ENCODE data around the gene CCT4.
"Not testable (repeated sequence)": the region's sequence is repeated elsewhere in the genome, so short reads cannot be mapped to it uniquely, and the experiment has no call there.

CCT4 gene

GRCh38 chr2:61879351-61879750 lies 9.1 kb downstream of the CCT4 start:
- not testable (repeated sequence) for DNase-seq (ENCODE audit: low spot score)

GRCh38 chr2:61878761-61879160 lies 9.7 kb downstream of the CCT4 start:
- DNase-seq (ENCODE audit: low spot score): no peak

- DNase-seq (ENCODE audit: low spot score): no peak
Observed at GRCh38 chr2:61877571-61878245, 10.7 kb downstream of the CCT4 start.

- DNase-seq (ENCODE audit: low spot score): no peak
Observed at GRCh38 chr2:61876400-61876799, 12.1 kb downstream of the CCT4 start.

GRCh38 chr2:61866482-61867089 lies 21.9 kb downstream of the CCT4 start:
- not testable (repeated sequence) for DNase-seq (ENCODE audit: low spot score)

- DNase-seq (ENCODE audit: low spot score): no peak
Observed at GRCh38 chr2:61862085-61862484, 26.4 kb downstream of the CCT4 start.

- no peak for DNase-seq (ENCODE audit: low spot score)
Observed at GRCh38 chr2:61857224-61857623, 31.2 kb downstream of the CCT4 start.

GRCh38 chr2:61855318-61855613 lies 33.2 kb downstream of the CCT4 start:
- DNase-seq (ENCODE audit: low spot score): no peak

GRCh38 chr2:61854564-61855317 lies 33.7 kb downstream of the CCT4 start:
- DNase-seq (ENCODE audit: low spot score): peak; percentile 95

- DNase-seq (ENCODE audit: low spot score): peak; percentile 76
Observed at GRCh38 chr2:61853847-61854563, 34.5 kb downstream of the CCT4 start, which contains the start of gene FAM161A. Gene FAM161A (minus strand): TSS chr2:61854060. CDS start chr2:61854041, 19 bp downstream.

GRCh38 chr2:61853086-61853846 lies 35.2 kb downstream of the CCT4 start:
- peak; percentile 0 for DNase-seq (ENCODE audit: low spot score)

- not testable (repeated sequence) for DNase-seq (ENCODE audit: low spot score)
Observed at GRCh38 chr2:61851270-61851669, 37.2 kb downstream of the CCT4 start.

GRCh38 chr2:61845320-61845719 lies 43.1 kb downstream of the CCT4 start:
- no peak for DNase-seq (ENCODE audit: low spot score)

- no peak for DNase-seq (ENCODE audit: low spot score)
Observed at GRCh38 chr2:61841286-61841685, 47.2 kb downstream of the CCT4 start.

GRCh38 chr2:61834893-61835292 lies 53.6 kb downstream of the CCT4 start:
- no peak for DNase-seq (ENCODE audit: low spot score)

- no peak for DNase-seq (ENCODE audit: low spot score)
Observed at GRCh38 chr2:61833971-61834370, 54.5 kb downstream of the CCT4 start.

- no peak for DNase-seq (ENCODE audit: low spot score)
Observed at GRCh38 chr2:61832183-61832841, 56.1 kb downstream of the CCT4 start.

GRCh38 chr2:61822255-61822654 lies 66.2 kb downstream of the CCT4 start:
- DNase-seq (ENCODE audit: low spot score): no peak
